Smooth muscle cell (in vitro differentiated cells): ENCODE measurements around the gene SCYGR1. TPM values are rescaled to one million over a fixed set of nuclear protein-coding genes. Genes with fewer than 3 reads are reported as not detected.
A peak's percentile ranks its signal among the peaks of the same experiment; 100 is the strongest.

Experiments used
- DNase-seq: peaks from one replicate; lab custom pipeline; 2025; ENCODE audit not compliant: unreplicated experiment; lab: John Stamatoyannopoulos, UW
- H2AFZ ChIP-seq: fragments of 200-600 bp; sonication (generic); 2 replicates; pipeline ENCODE4 v1.6.0; 2016; ENCODE audit warnings: antibody characterized with exemption, low read depth, mild to moderate bottlenecking
- H3F3A ChIP-seq: fragments of 200-600 bp; sonication (generic); 2 replicates; pipeline ENCODE4 v1.6.0; 2017; ENCODE audit warnings: antibody characterized with exemption, low read depth
- H3K27ac ChIP-seq: fragments of 200-600 bp; sonication (generic); 2 replicates; pipeline ENCODE4 v1.5.1; 2016; ENCODE audit warnings: low read depth, mild to moderate bottlenecking
- H3K27me3 ChIP-seq: fragments of 200-600 bp; sonication (generic); 2 replicates; pipeline ENCODE4 v1.6.1; 2016; ENCODE audit warnings: low read depth, mild to moderate bottlenecking
- H3K36me3 ChIP-seq: fragments of 200-600 bp; sonication (generic); 2 replicates; pipeline ENCODE4 v1.5.1; 2016; ENCODE audit warnings: low read depth
- H3K4me1 ChIP-seq: fragments of 200-600 bp; sonication (generic); 2 replicates; pipeline ENCODE4 v1.5.1; 2016; ENCODE audit warnings: low read depth
- H3K4me2 ChIP-seq: fragments of 200-600 bp; sonication (generic); 2 replicates; pipeline ENCODE4 v1.6.0; 2016; ENCODE audit warnings: mild to moderate bottlenecking
- H3K4me3 ChIP-seq: fragments of 200-600 bp; sonication (generic); 2 replicates; pipeline ENCODE4 v1.5.1; 2016; ENCODE audit warnings: mild to moderate bottlenecking
- H3K79me2 ChIP-seq: fragments of 200-600 bp; sonication (generic); 2 replicates; pipeline ENCODE4 v1.6.0; 2016; ENCODE audit warnings: low read depth, mild to moderate bottlenecking
- H3K9ac ChIP-seq: fragments of 200-600 bp; sonication (generic); 2 replicates; pipeline ENCODE4 v1.6.0; 2016; ENCODE audit warnings: low read depth
- H3K9me3 ChIP-seq: fragments of 200-600 bp; sonication (generic); replicated peaks from 2 replicates; pipeline ENCODE4 v1.5.1; 2016; ENCODE audit warnings: low read depth
- H4K20me1 ChIP-seq: fragments of 200-600 bp; sonication (generic); 2 replicates; pipeline ENCODE4 v1.6.0; 2016; ENCODE audit warnings: low read depth
- WGBS: methylation state at CpG from one replicate; pipeline ENCODE4 v1.1.7; 2016; ENCODE audit warnings: low lambda C conversion rate; 5-methylcytosine and 5-hydroxymethylcytosine counted together
- polyA plus RNA-seq: library from polyadenylated mRNA; unstranded; fragments of >200 nt; fragmentation: Nextera tagmentation; extraction: Ambion mirVana; gene quantifications from 2 replicates; pipeline ENCODE4 v1.2.1, GENCODE V29; 2016
- total RNA-seq: library from RNA; depleted of rRNA; stranded (reverse); fragments of >200 nt; gene quantifications from 2 replicates; pipeline ENCODE4 v1.2.3, GENCODE V29; 2014
- TF ChIP-seq, protein P1 (sequence below): fragments of 200-600 bp; sonication (generic); IDR thresholded peaks from 2 replicates; pipeline ENCODE4 v1.5.1; 2017; ENCODE audit warnings: borderline replicate concordance, mild to moderate bottlenecking, antibody characterized with exemption; ENCODE audit not compliant: insufficient read depth, poor library complexity, severe bottlenecking

Gene SCYGR1
- total and polyA plus RNA-seq, 2 experiments from 2014 or later: not detected

DNA sequence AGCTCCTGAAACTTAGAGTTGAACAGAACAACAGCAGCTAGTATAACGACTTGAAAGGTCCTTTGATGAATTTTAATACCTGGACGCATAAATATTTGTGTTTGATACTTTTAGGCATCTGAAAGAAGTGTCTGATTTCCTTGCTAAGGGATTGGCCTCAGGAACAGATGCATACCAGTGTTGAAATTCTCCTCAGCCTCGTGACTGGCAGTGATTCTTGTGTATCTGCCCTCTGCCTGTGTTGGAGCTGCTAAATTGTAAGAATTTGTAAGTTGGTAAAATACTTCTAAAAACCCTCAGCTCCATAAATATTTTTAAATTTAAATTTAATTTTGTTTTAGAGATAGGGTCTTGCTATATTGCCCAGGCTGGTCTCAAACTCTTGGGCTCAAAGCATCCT is 22.4 kb upstream of the SCYGR1 start:
- Histone ChIP-seq H3F3A (peaks cover 8% of the 10 kb centered on the region), H4K20me1 (no peaks in the 10 kb centered on the region), H3K36me3 (no peaks in the 10 kb centered on the region), H3K27ac (peak overlapping the region; percentile 81), H3K9ac (no peak overlapping the region), H3K27me3 (no peaks in the 10 kb centered on the region), H2AFZ (no peak overlapping the region), H3K4me1 (peaks cover 8% of the 10 kb centered on the region), H3K79me2 (no peaks in the 10 kb centered on the region), H3K9me3 (no peaks in the 10 kb centered on the region), H3K4me3 (no peak overlapping the region), H3K4me2 (no peak overlapping the region)
- WGBS: 83% methylated on average over 3 of the region's 3 CpGs
- DNase-seq: no peak
- TF ChIP-seq, protein P1, sequence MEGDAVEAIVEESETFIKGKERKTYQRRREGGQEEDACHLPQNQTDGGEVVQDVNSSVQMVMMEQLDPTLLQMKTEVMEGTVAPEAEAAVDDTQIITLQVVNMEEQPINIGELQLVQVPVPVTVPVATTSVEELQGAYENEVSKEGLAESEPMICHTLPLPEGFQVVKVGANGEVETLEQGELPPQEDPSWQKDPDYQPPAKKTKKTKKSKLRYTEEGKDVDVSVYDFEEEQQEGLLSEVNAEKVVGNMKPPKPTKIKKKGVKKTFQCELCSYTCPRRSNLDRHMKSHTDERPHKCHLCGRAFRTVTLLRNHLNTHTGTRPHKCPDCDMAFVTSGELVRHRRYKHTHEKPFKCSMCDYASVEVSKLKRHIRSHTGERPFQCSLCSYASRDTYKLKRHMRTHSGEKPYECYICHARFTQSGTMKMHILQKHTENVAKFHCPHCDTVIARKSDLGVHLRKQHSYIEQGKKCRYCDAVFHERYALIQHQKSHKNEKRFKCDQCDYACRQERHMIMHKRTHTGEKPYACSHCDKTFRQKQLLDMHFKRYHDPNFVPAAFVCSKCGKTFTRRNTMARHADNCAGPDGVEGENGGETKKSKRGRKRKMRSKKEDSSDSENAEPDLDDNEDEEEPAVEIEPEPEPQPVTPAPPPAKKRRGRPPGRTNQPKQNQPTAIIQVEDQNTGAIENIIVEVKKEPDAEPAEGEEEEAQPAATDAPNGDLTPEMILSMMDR: no peak

GRCh38 chr2:227407591-227408151 is 19.9 kb upstream of the SCYGR1 start:
- TF ChIP-seq, protein P1: no peak
- Histone ChIP-seq H3K4me3 (no peak overlapping the region), H3K4me2 (no peak overlapping the region), H3K9me3 (no peaks in the 10 kb centered on the region), H3K79me2 (no peaks in the 10 kb centered on the region), H3K36me3 (no peaks in the 10 kb centered on the region), H3K27me3 (no peaks in the 10 kb centered on the region), H2AFZ (peak overlapping the region; percentile 43), H3K9ac (no peak overlapping the region), H3F3A (peaks cover 8% of the 10 kb centered on the region), H4K20me1 (no peaks in the 10 kb centered on the region), H3K27ac (no peak overlapping the region), H3K4me1 (peaks cover 8% of the 10 kb centered on the region)
- WGBS: 78% methylated on average over 16 of the region's 16 CpGs
- no peak for DNase-seq

DNA sequence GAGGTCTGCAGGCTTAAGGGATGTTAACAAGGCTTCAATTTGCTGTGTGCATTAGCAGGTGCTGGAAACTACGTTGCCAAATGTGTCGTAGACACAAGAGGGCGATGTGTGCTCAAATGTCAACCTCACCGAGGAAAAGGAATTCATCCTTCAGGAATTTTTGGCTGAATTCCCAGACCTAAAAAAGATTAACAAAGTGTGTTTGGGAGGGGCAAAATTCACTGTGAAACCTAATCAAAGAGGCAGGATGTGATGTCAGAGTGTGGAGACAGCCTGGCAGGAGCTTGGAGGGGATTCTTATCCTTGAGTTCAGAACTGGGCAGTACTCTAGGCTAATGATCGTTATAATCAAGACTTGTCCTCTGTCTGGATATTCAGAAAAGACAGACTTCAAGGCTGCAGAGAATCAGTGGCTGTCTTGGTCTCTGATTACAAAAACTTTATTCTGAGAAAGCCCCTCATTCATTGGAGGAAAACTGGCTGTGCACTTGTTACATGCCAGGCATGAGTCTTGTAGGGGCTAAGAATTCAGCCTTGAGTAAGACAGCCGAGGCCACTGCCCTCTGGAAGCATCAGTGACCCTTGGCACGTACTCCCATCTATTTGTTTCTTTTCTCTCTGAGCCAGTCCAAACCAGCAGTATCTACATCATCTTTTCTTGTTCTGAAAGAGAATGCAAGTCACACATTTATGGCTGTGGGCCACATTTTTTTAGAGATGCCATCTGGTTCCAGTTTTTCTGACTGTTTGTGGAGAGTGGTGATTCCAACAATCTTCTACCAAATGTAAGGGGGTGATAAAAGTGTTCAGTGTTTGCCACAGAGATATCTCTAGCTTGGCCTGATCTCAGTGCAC is 18.7 kb upstream of the SCYGR1 start:
- H3F3A ChIP-seq: peaks cover 8% of the 10 kb centered on the region
- TF ChIP-seq, protein P1: peak; percentile 74
- H3K4me2 ChIP-seq: peak overlapping the region; percentile 52
- peak overlapping the region; percentile 83 for H3K27ac ChIP-seq
- DNase-seq: peak; percentile 7
- peaks cover 8% of the 10 kb centered on the region for H3K4me1 ChIP-seq
- no peak overlapping the region for H3K9ac ChIP-seq
- H4K20me1 ChIP-seq: no peaks in the 10 kb centered on the region
- no peaks in the 10 kb centered on the region for H3K36me3 ChIP-seq
- WGBS: 18% methylated on average over 7 of the region's 7 CpGs
- no peaks in the 10 kb centered on the region for H3K79me2 ChIP-seq
- no peaks in the 10 kb centered on the region for H3K9me3 ChIP-seq
- no peaks in the 10 kb centered on the region for H3K27me3 ChIP-seq
- peak overlapping the region; percentile 26 for H2AFZ ChIP-seq
- no peak overlapping the region for H3K4me3 ChIP-seq
